NT2/D1 (cell line): ENCODE measurements around the gene SERTAD1.

Source experiments
- DNase-seq: peaks from one replicate; pipeline ENCODE4 v3.0.0-alpha.2; 2011; ENCODE audit warnings: low read depth, low spot score
- H3K27me3 ChIP-seq: 2 replicates; pipeline ENCODE4 v1.6.0; 2011; ENCODE audit warnings: mild to moderate bottlenecking; ENCODE audit not compliant: insufficient read length, insufficient read depth
- H3K36me3 ChIP-seq: 2 replicates; pipeline ENCODE4 v1.6.1; 2011; ENCODE audit warnings: mild to moderate bottlenecking, low read length, mixed read lengths; ENCODE audit not compliant: insufficient read depth, insufficient read length
- H3K4me1 ChIP-seq: 2 replicates; pipeline ENCODE4 v1.5.1; 2011; ENCODE audit not compliant: insufficient read depth, insufficient read length
- H3K4me3 ChIP-seq: 2 replicates; pipeline ENCODE4 v1.5.1; 2011; ENCODE audit warnings: low read depth; ENCODE audit not compliant: insufficient read length
- H3K9ac ChIP-seq: 2 replicates; pipeline ENCODE4 v1.6.0; 2011; ENCODE audit warnings: low read depth; ENCODE audit not compliant: insufficient read length
- H3K9me3 ChIP-seq: 2 replicates; pipeline ENCODE4 v1.5.1; 2011; ENCODE audit warnings: mild to moderate bottlenecking, low read length; ENCODE audit not compliant: insufficient read depth
- SUZ12 ChIP-seq: IDR thresholded peaks from 2 replicates; pipeline ENCODE4 v1.6.1; 2011; ENCODE audit not compliant: insufficient read length, insufficient read depth; ENCODE audit errors: extremely low read depth
- YY1 ChIP-seq: IDR thresholded peaks from 2 replicates; pipeline ENCODE4 v1.6.1; 2011; ENCODE audit not compliant: insufficient read length, insufficient read depth
- ZNF274 ChIP-seq: IDR thresholded peaks from 2 replicates; pipeline ENCODE4 v1.6.1; 2011; ENCODE audit warnings: mild to moderate bottlenecking, low read depth, low read length

Gene SERTAD1

GRCh38 chr19:40387155-40387554, 38.6 kb downstream of the SERTAD1 start:
- Histone ChIP-seq H3K36me3 (no peaks in the 10 kb centered on the region), H3K4me3 (no peak overlapping the region), H3K27me3 (no peaks in the 10 kb centered on the region), H3K9me3 (no peaks in the 10 kb centered on the region), H3K9ac (no peak overlapping the region), H3K4me1 (peaks cover 7% of the 10 kb centered on the region)
- TF ChIP-seq SUZ12, result no peak
- no peak for TF ChIP-seq YY1
- no peak for TF ChIP-seq ZNF274
- DNase-seq, result no peak

DNA sequence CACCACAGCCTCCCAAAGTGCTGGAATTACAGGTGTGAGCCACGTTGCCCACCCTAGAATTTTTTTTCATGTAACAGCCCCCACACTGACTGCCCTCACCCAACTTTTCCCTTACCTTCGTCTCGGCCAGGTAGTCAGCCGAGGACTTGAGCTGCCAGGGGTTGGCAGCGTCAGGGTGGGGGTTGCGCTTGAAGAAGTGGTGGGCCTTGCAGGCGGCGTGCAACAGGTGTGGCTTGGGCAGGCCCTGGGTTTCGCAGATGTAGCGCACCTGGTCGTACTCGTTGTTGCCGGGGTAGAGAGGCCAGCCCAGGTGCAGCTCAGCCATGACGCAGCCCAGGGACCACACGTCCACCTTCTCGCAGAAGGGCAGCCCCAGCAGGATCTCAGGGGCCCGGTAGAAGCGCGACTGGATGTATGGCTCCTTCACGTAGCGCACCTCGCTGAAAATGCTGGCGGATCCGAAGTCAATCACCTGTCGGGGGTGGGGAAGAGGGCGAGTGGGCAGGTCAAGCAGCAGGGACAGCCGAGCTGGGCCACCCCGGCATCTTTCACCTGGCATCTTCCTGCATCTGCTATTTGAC, 42.0 kb downstream of the SERTAD1 start:
- Histone ChIP-seq H3K4me1 (peaks cover 3% of the 10 kb centered on the region), H3K36me3 (peaks cover 20% of the 10 kb centered on the region), H3K27me3 (no peaks in the 10 kb centered on the region), H3K4me3 (no peak overlapping the region), H3K9me3 (no peaks in the 10 kb centered on the region), H3K9ac (no peak overlapping the region)
- TF ChIP-seq SUZ12 (no peak), YY1 (no peak), ZNF274 (no peak)
- DNase-seq, result no peak

DNA sequence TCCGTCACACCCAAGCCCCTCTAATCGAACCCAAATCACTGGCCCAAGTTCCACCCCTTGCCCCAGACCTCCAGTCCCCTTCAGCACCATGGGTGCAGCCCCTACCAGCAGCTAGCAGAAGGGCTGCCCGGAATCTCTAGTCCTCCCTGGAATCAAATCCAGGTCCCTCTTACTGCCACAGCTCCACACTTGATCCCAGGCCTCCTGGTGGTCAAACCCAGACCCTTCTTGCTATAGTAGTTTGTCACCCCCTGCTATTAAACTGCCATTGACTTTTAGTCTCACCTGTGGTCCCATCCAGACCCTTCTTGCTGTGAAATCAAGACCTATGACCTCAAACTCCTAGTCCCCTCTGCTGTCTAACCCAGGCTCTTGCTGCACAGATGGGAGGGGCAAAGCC, 44.5 kb downstream of the SERTAD1 start:
- H3K4me1 ChIP-seq, result peaks cover 5% of the 10 kb centered on the region
- H3K9ac ChIP-seq, result no peak overlapping the region
- H3K4me3 ChIP-seq, result no peak overlapping the region
- TF ChIP-seq SUZ12, result no peak
- no peak for TF ChIP-seq ZNF274
- no peak for TF ChIP-seq YY1
- DNase-seq, result no peak
- peaks cover 40% of the 10 kb centered on the region for H3K36me3 ChIP-seq
- no peaks in the 10 kb centered on the region for H3K9me3 ChIP-seq
- no peaks in the 10 kb centered on the region for H3K27me3 ChIP-seq

DNA sequence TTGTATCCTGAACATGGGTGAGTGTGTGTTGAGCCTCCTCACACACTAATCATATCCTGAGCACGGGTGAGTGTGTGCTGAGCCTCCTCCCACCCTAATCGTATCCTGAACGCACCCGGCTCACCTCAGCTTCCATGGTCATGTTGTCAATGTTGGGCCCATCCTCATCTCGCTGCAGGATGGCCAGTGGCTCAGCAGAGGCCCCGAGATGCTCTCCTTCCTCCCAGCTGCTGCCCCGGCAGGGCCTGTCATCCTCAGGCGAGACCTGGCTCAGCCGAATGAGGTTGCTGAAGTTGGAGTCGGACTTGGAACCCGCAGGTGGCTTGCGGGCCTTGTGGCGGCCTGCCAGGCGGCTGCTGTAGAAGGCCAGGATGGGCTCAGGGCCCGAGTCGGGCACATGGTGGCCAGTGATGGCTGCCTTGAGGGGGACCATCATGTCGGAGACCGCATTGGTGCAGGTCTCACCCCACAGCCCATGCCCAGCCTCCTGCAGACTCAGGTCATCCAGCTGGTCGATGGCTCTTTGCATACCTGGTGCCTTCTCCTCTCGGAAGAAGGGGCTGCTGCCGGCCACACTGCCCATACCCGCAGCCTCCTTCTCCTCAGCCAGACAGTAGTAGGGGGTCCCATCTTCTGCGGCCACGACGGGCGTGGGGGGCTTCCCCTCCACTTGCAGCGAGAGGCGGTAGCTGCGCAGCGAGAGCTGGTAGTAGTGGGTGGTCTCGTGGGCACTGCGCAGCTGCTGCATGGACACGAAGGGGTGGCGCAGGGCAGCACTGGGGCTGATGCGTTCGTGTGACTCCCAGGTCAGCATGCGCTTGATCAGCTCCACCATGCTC, 45.4 kb downstream of the SERTAD1 start:
- Histone ChIP-seq H3K9ac (no peak overlapping the region), H3K27me3 (no peaks in the 10 kb centered on the region), H3K36me3 (peaks cover 47% of the 10 kb centered on the region), H3K4me3 (no peak overlapping the region), H3K9me3 (no peaks in the 10 kb centered on the region), H3K4me1 (peaks cover 5% of the 10 kb centered on the region)
- no peak for TF ChIP-seq ZNF274
- TF ChIP-seq SUZ12, result no peak
- no peak for TF ChIP-seq YY1
- no peak for DNase-seq

DNA sequence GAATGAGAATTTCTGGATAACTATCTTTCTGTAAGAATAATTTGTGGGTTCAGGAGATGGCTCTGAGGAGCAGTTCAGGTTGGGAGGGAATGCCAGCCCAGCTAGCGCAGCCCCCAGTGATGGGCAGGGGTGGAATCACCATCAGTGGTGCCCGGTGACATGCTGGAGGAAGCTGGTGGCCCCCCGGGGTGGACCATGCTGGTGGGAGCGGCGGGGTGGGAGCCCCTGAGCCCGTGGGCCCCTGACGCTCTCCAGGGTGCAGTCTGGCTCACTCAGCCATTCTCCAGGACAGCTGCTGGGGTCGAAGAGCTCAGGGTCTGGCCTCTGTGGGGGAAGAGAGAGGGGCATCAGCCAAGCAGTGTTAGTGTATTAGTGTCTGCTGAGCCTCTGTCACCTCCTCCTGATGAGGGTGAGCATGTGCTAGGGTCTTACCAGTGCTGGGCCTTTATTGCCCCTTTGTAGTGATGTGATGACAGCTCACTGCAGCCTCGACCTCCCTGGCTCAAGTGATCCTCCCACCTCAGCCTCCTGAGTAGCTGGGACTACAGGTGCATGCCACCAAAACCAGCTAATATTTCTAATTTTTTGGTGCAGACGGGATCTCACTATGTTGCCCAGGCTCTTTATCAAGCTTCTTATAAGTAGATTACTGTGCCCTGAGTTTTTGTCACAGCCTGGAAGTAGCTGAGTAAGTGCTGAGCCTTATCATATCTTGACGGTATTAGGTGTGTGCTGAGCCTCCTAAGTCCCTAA, 46.2 kb downstream of the SERTAD1 start:
- H3K4me3 ChIP-seq, result no peak overlapping the region
- peaks cover 5% of the 10 kb centered on the region for H3K4me1 ChIP-seq
- H3K36me3 ChIP-seq, result peaks cover 49% of the 10 kb centered on the region
- no peak for DNase-seq
- no peaks in the 10 kb centered on the region for H3K27me3 ChIP-seq
- no peaks in the 10 kb centered on the region for H3K9me3 ChIP-seq
- TF ChIP-seq YY1 (no peak), SUZ12 (no peak), ZNF274 (no peak)
- no peak overlapping the region for H3K9ac ChIP-seq

DNA sequence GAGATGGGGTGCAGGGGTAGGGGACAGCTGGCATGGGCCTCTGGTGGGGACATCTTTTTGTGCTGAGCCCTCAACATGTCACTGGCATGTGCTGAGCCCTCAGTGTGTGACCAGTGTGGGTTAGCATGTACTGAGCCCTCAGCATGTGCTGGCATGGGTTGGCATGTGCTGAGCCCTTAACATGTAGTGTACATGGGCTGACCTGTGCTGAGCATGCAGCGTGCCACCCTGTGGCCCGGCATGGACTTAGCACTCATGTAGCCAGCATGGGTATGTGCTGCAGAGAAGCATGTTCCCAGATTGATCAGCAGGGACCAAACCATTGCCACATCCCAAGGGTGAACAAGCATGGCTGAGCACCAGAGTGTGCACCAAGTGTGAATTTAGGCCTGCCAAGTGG, 47.3 kb downstream of the SERTAD1 start:
- H3K4me1 ChIP-seq, result peaks cover 5% of the 10 kb centered on the region
- TF ChIP-seq SUZ12 (no peak), ZNF274 (no peak), YY1 (no peak)
- no peak overlapping the region for H3K9ac ChIP-seq
- H3K9me3 ChIP-seq, result no peaks in the 10 kb centered on the region
- H3K27me3 ChIP-seq, result no peaks in the 10 kb centered on the region
- H3K4me3 ChIP-seq, result no peak overlapping the region
- peaks cover 57% of the 10 kb centered on the region for H3K36me3 ChIP-seq
- no peak for DNase-seq

GRCh38 chr19:40377876-40378385, 47.9 kb downstream of the SERTAD1 start:
- no peak overlapping the region for H3K9ac ChIP-seq
- DNase-seq, result no peak
- no peaks in the 10 kb centered on the region for H3K9me3 ChIP-seq
- H3K27me3 ChIP-seq, result no peaks in the 10 kb centered on the region
- H3K4me1 ChIP-seq, result peaks cover 5% of the 10 kb centered on the region
- no peak overlapping the region for H3K4me3 ChIP-seq
- no peak for TF ChIP-seq ZNF274
- no peak for TF ChIP-seq SUZ12
- no peak for TF ChIP-seq YY1
- H3K36me3 ChIP-seq, result peaks cover 60% of the 10 kb centered on the region
